ENCODE measurements around the gene PCBP3.

The PCBP3 gene

DNA sequence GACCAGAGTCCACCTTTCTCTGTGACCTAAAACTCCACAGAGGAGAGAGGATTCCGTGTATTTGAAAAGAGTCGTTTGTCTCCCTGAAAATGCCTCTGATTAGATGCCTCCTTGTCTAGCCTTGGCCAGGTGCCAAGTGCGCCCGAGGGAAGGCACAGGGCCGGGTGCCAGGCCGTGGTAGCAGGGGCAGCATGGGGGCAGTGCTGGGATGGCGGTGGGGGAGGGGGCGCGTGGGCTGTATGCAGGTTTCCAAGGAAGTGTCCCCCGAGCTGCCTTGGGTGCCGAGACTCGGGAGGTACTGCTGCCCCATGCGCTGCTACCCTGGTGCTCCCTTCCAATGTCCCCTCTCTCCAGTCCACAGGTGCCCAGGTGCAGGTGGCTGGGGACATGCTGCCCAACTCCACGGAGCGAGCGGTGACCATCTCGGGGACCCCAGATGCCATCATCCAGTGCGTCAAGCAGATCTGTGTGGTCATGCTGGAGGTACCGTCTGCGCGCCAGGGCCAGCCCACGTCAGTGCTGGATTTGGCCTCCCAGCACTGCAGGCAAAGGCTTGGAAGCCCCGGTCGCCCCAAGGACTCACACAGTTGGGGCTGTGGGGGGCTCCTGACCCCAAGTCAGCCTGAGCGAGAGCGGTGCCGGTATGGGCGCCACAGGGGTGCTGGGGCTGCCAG, 267.2 kb downstream of the PCBP3 start:
- peak; percentile 47 for DNase-seq (ENCODE audit: low spot score)

DNA sequence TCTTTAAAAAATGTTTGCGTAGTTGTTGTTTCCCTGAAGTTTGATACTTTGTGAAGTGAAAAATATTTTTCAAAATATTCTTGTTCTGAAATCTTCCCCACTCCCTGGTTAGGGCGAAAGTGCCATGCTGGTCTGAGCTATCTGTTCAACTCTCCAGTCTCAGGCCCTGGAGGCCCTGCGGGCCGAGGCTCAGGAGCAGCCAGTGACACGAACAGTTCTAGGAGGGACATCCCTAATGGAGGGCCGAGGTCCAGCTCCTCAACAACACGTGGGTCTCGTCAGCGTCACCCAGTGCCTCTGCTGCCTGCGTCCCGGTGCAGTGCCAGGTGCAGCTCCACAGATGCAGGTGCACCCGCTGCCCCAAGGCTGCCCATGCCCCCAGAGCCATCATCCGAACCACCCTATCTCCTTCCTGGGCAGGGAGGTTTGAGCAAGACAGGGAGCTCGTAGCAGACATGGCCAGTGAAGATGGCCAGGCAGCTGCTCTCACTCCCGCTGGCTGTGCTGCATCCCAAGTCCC, 268.3 kb downstream of the PCBP3 start:
- no peak for DNase-seq (ENCODE audit: low spot score)

DNA sequence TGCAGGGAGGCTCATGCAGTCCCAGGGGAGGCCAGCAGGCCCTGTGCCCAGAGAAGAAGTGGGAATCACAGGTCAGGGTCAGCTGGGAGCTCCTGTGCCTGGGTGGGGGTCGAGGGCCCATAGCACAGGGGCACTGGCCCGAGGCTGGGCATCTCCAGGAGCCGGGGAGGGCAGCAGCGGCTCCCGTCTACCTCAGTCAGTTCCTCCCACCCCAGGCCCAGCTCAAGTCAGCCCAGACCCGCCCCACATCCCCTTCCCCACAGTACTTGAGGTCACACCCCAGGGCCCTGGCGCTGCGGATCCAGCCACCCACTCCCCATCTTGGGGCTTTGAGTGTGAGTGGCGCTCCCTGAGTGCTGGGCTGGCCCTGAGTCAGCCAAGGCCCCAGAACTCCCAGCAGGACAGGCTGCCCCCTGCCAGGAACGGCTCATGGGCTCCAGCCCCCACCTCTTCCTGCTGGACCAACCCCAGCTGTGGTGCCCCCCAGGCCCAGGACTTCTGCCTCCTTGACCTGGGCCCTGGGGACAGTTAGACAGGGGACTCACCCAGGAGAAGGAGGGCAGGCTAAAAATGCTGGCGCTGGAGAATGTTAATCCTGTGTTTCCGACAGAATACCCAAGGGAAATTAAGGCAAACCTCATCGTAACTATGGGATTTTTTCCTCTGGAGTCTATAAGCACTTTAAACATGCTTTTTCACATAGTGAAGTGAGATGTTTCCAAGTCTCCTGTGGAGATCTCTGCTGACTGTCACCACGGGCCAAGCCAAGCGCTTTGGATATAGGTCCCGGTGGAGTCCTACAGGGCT, 269.3 kb downstream of the PCBP3 start:
- no peak for DNase-seq (ENCODE audit: low spot score)

DNA sequence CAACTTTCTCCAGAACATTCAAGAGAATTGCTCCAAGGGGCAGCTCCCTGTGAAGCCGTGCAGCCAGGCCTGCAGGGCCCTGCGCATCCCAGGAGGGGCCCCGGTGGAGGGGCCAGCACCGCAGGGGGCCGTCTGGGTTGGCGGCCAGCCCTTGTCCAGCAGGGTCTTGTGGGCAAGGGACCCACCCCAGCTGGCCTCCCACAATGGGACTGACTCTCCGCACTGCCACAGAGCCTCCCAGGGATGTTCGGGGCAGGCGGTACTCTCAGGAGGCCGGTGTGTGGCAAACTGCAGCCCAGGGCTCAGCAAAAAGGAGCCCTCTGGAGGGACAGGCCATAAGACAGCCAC, 269.9 kb downstream of the PCBP3 start:
- no peak for DNase-seq (ENCODE audit: low spot score)

DNA sequence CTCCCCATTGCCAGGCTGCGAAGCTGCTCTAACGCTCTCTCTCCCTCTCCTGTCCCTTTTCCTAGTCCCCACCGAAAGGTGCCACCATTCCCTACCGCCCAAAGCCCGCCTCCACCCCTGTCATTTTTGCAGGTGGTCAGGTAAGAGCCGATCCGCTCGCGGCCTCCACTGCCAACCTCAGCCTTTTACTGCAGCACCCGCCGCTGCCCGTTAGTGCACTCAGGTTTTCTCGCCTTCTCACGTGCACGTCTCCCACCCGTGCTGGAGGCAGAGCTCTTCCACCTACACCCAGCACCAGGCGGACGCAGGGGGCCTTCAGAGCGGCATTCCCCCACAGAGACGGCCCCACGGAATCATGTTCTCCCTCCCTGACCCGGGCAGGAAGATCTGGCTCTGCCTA, 270.4 kb downstream of the PCBP3 start:
- no peak for DNase-seq (ENCODE audit: low spot score)

DNA sequence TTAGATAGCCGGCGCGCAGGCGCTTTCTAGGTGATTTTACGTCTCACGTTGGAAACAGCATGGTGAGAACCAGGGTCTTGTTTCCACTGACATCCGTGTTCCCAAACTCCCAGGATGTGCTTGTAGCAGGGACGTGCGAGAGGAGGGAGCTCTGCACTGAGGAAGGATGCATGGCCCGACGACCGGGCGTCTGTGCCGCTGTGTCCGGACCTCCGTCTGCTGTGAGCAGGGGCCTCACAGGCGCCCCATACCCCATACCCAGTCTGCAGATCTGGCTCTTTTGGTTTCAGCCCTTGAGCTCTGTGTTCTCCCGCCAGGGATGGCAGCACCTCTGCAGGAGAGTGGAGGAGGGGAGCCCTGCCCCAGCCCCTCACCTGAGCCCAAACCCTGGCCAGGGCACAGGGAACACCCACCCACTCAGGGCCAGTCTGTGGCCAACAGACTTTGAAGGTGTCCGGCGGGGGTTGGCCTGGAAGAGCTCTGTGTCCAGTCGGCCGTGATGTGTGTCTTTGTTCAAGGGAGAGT, 270.9 kb downstream of the PCBP3 start:
- no peak for DNase-seq (ENCODE audit: low spot score)

DNA sequence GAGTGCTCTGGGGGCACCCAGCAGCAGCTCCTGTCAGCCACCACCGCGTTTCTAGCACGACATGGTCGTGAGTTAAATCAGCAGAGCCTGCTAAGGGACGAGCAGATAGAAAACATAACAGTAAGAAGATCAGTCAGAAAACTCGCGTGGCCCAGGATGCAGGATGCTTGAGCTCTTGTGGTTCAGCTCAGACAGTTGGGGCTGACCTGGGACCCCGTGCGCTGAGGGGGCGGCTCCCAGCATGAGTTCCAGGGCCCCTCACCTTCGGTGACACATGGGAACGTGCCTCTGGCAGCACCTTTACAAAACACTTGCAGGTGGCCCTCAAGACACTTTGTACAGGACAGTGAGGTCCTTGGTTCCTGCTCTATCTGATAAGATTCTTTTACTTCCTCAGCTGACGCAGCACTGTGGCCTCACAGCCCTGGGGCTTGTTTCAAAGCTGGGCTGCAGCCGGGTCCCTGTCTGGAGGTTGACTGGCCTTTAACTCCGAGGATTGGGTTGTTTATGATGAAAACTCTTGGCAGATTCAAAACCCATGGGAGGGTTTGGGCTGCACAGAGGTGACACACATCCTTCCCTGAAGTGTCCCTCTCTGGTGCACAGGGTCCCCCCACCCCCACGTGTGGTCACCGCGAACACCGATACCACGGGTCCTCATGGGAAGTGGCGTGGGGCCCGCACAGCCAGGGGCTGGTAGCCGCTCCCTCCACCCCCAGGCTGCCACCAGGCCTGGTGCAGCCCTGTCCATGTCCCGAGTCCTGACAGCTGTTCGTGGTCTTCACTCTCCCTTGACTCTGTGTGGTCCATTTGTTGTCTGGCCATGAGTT, 272.7 kb downstream of the PCBP3 start:
- no peak for DNase-seq (ENCODE audit: low spot score)

DNA sequence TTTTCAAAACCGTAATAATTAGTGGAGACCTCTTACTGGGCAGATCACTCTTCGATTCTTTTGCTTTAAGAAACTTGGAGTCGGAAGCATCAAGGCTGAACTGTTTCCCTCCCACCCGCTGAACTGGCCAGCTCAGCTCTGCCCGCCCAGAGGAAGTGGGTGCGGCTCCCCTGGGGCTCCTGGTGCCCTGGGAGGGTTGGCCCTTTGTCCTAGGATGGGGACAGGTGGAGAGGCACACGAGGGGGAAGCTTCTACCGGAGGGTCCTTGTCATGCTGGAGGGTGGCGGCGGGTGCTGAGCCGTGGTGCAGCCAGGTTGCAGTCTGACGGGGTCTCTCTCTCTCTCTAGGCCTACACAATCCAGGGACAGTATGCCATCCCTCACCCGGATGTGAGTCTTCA, 273.7 kb downstream of the PCBP3 start:
- no peak for DNase-seq (ENCODE audit: low spot score)

DNA sequence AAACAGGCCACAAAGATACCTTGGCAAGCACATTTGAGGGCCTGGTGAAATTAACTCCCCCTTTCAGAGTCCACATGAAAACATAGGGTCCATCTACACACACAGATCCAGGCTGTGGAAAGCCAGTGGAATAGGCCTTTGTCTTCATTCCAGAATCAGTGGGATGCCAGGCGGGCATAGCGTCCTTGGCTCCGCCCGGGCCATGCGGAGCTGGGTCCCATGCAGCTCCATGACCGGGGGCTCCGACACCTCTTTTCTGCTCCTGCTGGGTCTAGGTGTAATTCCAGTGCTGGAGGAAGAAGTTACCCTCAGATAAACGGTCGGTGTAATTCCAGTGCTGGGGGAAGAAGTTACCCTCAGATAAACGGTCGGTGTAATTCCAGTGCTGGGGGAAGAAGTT, 274.5 kb downstream of the PCBP3 start:
- DNase-seq (ENCODE audit: low spot score), result no peak

DNA sequence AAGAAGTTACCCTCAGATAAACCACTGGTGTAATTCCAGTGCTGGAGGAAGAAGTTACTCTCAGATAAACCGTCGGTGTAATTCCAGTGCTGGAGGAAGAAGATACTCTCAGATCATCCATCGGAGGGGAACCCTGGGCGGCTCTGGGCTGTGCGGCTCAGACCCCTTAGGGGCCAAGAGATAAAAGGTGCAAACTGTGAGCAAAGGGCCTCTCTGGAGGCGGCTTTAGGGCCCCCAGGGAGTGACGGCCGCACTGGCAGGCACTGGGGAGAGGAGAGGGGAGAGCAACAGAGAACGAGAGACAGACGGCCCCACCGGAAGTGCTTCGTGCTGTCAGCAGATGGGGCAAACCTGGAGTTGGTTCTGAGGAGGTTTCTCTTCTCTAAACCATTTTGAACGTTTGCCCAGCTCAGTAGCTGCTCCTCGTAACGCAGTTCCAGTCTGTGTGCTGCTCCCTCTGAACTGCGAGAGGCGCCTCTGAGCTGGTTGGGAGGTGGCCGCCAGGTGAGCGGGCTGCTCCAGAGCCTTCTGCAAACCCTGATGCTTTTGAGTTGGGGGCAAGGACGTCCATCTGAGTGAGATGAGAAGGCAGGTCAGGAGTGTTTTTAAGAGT, 275.4 kb downstream of the PCBP3 start:
- no peak for DNase-seq (ENCODE audit: low spot score)

DNA sequence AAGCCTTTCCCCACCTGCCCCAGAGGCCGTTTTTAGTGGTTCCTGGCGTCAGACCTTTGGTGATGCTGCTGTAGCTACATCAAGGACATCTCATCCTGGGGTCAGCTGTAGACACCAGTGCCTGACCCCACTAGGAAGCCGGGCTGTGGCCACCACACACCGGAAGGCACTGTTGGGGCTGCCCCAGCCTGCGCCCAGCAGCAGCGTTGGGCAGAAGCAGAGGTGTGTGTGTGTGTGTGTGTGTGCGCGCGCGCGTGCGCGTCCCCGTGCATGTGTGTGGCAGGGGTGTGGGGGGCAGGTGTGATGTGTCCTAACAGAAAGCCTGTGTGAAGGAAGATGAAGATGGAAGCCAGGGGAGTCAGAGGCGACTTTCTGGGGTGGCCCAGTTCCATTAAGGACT, 276.1 kb downstream of the PCBP3 start:
- DNase-seq (ENCODE audit: low spot score), result no peak

DNA sequence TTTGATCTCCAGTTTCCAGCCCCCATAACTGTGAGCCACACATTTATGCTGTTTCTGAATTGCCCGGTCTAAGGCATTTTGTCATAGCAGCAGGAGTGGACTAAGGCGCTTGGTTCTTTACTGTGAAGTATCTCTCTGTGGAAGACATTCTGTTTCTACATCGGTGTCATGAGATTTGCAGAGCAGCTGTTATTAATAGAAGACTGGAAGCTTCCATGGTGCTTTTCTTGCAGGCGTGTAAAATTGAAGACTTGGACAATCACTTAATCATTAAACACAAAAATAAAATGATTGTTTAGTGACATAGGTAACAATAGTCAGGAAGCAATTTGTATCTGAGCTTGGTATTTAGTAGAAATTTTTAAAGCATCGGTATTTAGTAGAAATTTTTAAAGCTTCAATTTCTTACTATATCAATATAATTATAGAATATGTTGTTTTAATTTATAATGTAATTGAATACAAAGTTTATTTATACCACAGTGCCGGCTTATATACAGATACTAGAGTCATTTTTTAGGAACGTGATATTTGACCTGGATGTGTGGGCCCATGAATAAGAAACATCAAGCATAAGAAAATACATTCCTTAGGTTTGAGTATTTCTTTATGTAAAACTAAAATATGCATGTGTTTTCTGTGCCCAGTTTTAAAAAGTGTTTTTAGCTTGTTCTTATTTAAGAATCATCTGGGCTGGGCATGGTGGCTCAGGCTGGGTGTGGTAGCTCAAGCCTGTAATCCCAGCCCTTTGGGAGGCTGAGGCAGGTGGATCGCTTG, 277.5 kb downstream of the PCBP3 start:
- DNase-seq (ENCODE audit: low spot score), result no peak

DNA sequence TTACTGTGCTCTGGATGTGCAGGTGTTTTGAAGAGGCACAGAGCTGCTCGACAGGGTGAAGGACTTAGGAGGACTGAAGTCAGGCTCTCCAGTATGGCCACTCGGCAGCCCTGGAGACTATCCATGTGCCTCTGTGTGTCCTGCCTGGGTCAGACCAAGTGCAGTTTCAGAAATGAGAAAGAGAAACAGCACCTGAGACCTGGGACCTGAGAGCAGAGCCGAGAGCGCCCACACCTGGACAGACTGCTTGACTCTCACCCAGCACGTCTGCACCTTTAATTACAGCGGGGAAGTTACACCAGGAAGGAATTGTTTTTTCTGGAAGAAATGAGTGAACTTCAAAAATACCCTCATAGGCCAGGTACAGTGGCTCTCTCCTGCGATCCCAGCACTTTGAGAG, 278.4 kb downstream of the PCBP3 start:
- no peak for DNase-seq (ENCODE audit: low spot score)

DNA sequence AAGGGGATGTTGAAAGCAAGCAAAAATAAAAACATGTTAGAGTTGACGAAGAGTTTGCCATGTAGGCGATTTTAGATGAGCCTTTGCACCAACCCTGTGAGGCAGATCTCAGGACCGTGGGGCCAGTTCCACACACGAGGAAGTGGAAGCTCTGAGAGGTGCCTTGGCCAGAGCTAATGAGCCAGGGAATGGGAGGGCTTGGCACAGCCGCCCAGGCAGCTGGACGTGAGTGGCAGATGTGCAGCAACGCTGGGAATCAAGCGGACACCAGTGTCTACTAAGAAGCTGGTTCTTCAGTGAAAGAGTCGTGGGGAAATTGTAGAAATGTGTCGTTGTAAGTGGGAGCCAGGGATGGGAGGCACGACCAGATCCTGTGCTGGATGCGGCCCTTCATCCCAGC, 279.1 kb downstream of the PCBP3 start:
- peak; percentile 37 for DNase-seq (ENCODE audit: low spot score)

DNA sequence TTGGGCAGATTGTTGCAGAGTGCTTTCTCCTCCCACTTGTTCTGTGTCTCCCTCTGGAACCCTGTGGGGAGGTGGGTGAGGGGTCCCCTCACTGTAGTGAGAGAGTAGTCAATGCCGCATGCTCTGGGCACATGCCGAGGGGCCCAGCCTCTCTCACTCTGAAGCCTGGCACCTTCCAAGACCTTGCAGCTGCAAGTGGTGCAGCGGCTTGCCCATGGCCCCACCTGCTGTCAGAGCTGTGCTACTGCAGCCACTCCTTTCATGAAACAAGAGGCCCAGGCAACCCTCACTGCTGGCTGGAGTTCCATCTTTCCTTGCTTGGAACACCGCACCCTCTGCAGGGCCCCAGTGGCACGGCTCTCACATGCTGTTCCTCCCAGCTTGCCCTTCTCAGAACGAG, 279.6 kb downstream of the PCBP3 start:
- peak; percentile 90 for DNase-seq (ENCODE audit: low spot score)

DNA sequence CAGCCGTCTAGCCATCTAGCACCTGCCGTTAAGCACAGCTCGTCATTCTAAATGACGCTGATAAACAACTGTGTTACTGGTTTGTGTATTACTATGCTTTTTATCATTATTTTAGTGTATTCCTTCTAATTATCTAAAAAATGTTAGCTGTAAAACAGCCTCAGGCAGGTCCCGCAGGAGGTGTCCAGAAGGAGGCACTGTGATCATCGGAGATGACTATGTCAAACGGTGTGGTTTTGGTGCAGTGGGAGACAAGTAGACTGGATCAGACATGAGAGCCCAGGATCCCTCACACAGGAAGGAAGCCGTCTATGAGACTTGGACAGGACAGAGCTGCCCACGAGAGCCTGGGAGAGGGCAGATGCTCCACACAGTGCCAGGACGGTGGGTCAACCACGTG, 282.8 kb downstream of the PCBP3 start:
- DNase-seq (ENCODE audit: low spot score), result no peak

DNA sequence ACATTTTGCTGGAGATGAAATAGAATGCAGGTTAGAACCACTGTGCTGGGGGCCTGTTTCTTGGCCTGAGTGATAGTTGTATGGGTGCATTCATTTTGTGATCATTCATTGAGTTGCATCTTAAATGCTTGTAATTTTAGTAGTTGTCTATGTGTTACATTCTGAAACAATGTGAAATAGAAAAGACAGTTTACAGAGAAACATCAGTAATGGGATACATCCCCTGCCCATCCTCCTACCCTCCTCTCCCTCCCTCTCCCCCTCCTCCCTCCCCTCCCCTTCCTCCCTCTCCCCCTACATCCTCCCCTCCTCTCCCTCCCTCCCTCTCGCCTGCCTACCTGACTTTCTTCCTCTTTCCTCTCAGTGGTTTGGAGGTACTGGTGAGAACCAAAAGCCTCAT, 283.5 kb downstream of the PCBP3 start:
- no peak for DNase-seq (ENCODE audit: low spot score)

DNA sequence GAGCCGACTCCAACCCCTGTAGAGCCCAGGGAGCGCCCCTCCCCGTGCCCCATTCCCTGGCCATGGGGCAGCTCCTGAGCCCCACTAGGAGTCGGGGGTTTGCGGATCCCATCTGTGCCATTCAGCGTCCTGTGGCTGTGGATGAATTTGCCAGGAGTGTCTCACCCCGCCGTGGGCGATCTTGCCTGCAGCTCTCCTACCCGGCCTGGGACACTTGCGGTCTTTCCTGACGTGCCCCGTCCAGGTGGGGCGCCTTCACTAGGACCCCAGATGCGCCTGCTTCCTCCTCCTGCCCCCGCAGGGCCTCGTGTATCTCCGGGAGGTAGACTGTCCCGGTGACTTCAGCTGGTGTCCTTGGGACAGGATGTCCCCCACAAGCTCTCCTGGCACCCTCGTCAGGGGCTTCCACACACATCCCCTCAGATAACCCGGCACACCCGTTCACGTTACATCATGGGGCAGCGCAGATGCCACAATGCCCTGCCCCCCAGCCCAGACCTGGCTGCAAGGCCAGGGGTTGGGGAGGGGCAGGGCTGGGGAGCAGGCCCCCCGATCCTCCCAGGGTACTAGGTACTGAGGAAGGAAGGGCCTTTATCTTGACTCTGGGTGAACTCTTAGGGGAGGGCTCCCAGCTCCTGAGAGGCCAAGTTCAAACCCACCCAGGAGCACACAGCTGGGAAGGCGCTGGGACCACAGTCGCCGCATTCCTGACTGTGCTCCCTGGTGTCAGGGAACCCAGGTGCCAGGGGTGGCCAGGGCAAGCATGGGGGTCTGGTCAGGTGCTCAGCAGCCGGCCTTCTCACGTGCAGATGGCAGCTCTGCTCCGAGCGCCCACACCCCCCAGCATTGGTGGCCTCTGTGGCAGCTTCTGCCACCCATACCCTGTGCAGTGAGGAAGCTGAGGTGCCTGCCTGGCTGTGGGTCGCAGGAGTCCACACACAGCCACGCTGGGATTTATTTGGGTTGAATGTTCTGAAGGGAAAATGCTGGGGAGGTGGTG, 284.6 kb downstream of the PCBP3 start:
- DNase-seq (ENCODE audit: low spot score), result no peak

DNA sequence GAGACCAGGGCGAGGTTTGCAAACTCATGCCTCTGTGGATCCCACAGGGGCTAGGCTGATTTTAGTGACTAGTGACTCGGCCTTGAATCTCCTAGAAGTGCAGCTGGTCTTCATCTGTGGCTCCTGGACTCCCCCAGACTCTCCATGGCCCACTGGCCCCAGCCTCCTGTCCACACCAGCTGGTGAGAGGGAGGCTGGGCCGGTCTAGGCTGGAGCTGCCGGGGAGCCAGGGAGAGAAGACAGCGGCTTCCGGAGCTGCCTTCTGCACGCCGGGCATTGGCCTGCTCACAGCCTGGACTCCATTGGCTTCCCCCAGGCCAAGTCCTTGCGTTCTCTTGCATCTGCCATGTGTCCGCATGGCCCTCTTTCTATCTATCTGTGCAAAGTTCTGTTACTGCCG, 285.9 kb downstream of the PCBP3 start:
- DNase-seq (ENCODE audit: low spot score), result no peak

DNA sequence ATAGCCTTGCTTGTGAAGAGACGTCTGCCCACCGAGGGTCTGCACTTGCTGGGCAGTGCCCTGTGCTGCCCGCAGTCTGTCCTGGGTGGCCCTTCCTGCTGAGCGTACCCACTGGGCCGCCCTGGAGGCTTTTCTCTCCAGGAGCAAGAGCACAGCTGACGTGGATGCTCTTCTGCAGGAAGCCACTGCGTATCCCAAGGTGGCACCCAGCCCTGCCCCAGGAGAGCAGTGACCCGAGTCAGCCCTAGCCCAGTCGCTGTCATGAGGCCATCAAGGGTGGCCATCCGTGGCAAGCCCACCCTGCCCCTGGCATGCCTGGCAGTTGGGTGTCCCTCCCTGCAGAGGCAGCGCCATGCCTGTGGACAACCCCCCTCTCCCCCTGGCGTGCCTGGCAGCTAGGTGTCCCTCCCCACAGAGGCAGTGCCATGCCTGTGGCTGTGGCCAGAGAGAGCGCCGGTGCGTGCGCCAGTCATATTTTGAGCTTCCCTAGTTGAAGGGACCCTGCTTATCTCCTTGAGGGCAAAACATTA, 286.8 kb downstream of the PCBP3 start:
- DNase-seq (ENCODE audit: low spot score), result no peak

Measured in Ammon's horn (tissue), 1 donor.